Keratinocyte (primary cell): ENCODE data around the gene CACNA2D4.

Experiments
- CTCF ChIP-seq, 3 experiments: IDR thresholded peaks in 1 of 3; conservative IDR thresholded peaks in 1 of 3; optimal IDR thresholded peaks in 1 of 3; 2 replicates in 2 of 3; 3 replicates in 1 of 3; pipeline versions ENCODE3 to v1.5.1; 2011; ENCODE audit warnings: low read length in 3 of 3, mild to moderate bottlenecking in 3 of 3, moderate library complexity in 2 of 3, control low read depth in 1 of 3, inconsistent platforms in 1 of 3; ENCODE audit not compliant: insufficient read depth in 2 of 3; ENCODE audit errors: extremely low read depth in 1 of 3
- EZH2 ChIP-seq: IDR thresholded peaks from one replicate; pipeline ENCODE4 v1.6.1; 2012; ENCODE audit warnings: inconsistent platforms, mild to moderate bottlenecking, low read length, moderate library complexity

- TF ChIP-seq EZH2 = no peak
- no peak for TF ChIP-seq CTCF (optimal IDR thresholded peaks at IDR 0.05 in 1 of 3, IDR thresholded peaks at IDR 0.05 in 1 of 3, conservative IDR thresholded peaks at IDR 0.05 in 1 of 3; ENCODE audit: extremely low read depth in 1 of 3, insufficient read depth in 2 of 3, low read length in 3 of 3)
These were observed 113.7 kb downstream of the CACNA2D4 start for GRCh38 chr12:1804545-1805332.
